Endothelial cell of umbilical vein (primary cell): ENCODE results near the gene RFNG. TPM values are rescaled to one million over a fixed set of nuclear protein-coding genes. Genes with fewer than 3 reads are reported as not detected.

Source experiments
- BruUV-seq: library from RNA; stranded (reverse); fragments of 400-500 nt; replicated peaks from 2 replicates; lab custom pipeline; 2021; lab: Mats Ljungman, UMichigan
- CTCF ChIA-PET: fragments of 300-600, 350-600 bp; sonication (Branson Sonifier 250); formaldehyde crosslinking; loops from one replicate; lab custom pipeline; 2021; ENCODE audit warnings: antibody characterized with exemption, inconsistent platforms; lab: Charles Lee
- POLR2A ChIA-PET: fragments of 300-600, 350-600 bp; sonication (Branson Sonifier 250); formaldehyde crosslinking; loops from one replicate; lab custom pipeline; 2021; ENCODE audit warnings: antibody characterized with exemption, inconsistent platforms; lab: Charles Lee
- DNase-seq: peaks from one replicate; pipeline ENCODE4 v3.0.0-alpha.2; 2011; ENCODE audit warnings: low read depth, low spot score
- FAIRE-seq: peaks from 2 replicates; lab custom pipeline; 2011; peaks lifted over from hg19 to GRCh38; lab: Jason Lieb, UNC
- H2AFZ ChIP-seq: 2 replicates; pipeline ENCODE4 v1.6.0; 2012; ENCODE audit warnings: low read depth, low read length, control low read depth, inconsistent platforms
- H3K27ac ChIP-seq: 2 replicates; pipeline ENCODE4 v1.5.1; 2011; ENCODE audit warnings: low read depth, mild to moderate bottlenecking, control low read depth, low read length, moderate library complexity; ENCODE audit not compliant: insufficient read depth
- H3K27me3 ChIP-seq, 2 experiments: 2 replicates each; pipeline versions ENCODE4 v1.6.0 to v1.6.1; 2011; ENCODE audit warnings: low read length in 2 of 2, mixed read lengths in 1 of 2; ENCODE audit not compliant: control insufficient read depth in 2 of 2, insufficient read depth in 2 of 2
- H3K36me3 ChIP-seq, 2 experiments: 2 replicates in 1 of 2; 3 replicates in 1 of 2; pipeline ENCODE4 v1.5.1; 2011; ENCODE audit warnings: low read length in 2 of 2, mild to moderate bottlenecking in 1 of 2, moderate library complexity in 1 of 2; ENCODE audit not compliant: control insufficient read depth in 2 of 2, insufficient read depth in 2 of 2; ENCODE audit errors: extremely low read depth in 1 of 2
- H3K4me1 ChIP-seq: 3 replicates; pipeline ENCODE4 v1.5.1; 2011; ENCODE audit warnings: mild to moderate bottlenecking, low read length; ENCODE audit not compliant: control insufficient read depth, insufficient read depth; ENCODE audit errors: extremely low read depth
- H3K4me2 ChIP-seq: 2 replicates; pipeline ENCODE4 v1.6.1; 2011; ENCODE audit warnings: low read length, control low read depth, mixed read lengths; ENCODE audit not compliant: insufficient read depth
- H3K4me3 ChIP-seq, 3 experiments: fragments of 200-600 bp in 1 of 3; sonication (generic), shearing (Covaris generic) in 1 of 3; replicated peaks in 1 of 3; 2 replicates each; pipeline ENCODE4 v1.5.1; 2011 to 2016; ENCODE audit warnings: control low read depth in 3 of 3, low read length in 3 of 3, mild to moderate bottlenecking in 2 of 3, inconsistent platforms in 1 of 3, low read depth in 1 of 3, moderate library complexity in 1 of 3; ENCODE audit not compliant: insufficient read depth in 1 of 3
- H3K79me2 ChIP-seq: 2 replicates; pipeline ENCODE4 v1.6.0; 2012; ENCODE audit warnings: low read length, inconsistent platforms; ENCODE audit not compliant: control insufficient read depth, insufficient read depth
- H3K9ac ChIP-seq: replicated peaks from 2 replicates; pipeline ENCODE3; 2011; ENCODE audit warnings: low read length, control low read depth; ENCODE audit not compliant: insufficient read depth; ENCODE audit errors: extremely low read depth
- H3K9me1 ChIP-seq: replicated peaks from 3 replicates; pipeline ENCODE4 v1.6.0; 2011; ENCODE audit warnings: mild to moderate bottlenecking, low read length; ENCODE audit not compliant: control insufficient read depth, insufficient read depth; ENCODE audit errors: extremely low read depth
- H3K9me3 ChIP-seq: replicated peaks from 2 replicates; pipeline ENCODE4 v1.5.1; 2012; ENCODE audit warnings: low read length, inconsistent platforms; ENCODE audit not compliant: control insufficient read depth, insufficient read depth
- H4K20me1 ChIP-seq: replicated peaks from 2 replicates; pipeline ENCODE3; 2011; ENCODE audit warnings: mild to moderate bottlenecking, low read length; ENCODE audit not compliant: control insufficient read depth, insufficient read depth; ENCODE audit errors: extremely low read depth
- CTCF ChIP-seq, 2 donors: IDR thresholded peaks; 1 replicate in 1 of 2; 2 replicates in 1 of 2; pipeline ENCODE4 v1.5.1; 2011; ENCODE audit warnings: low read length in 2 of 2, mild to moderate bottlenecking in 2 of 2, moderate library complexity in 2 of 2, control low read depth in 1 of 2, inconsistent platforms in 1 of 2, low read depth in 1 of 2; ENCODE audit not compliant: insufficient read depth in 1 of 2; ENCODE audit errors: extremely low read depth in 1 of 2
- EZH2 ChIP-seq: IDR thresholded peaks from 2 replicates; pipeline ENCODE4 v1.6.1; 2012; ENCODE audit warnings: borderline replicate concordance, low read depth, mild to moderate bottlenecking, moderate library complexity, low read length, inconsistent platforms; ENCODE audit not compliant: severe bottlenecking
- FOS ChIP-seq: IDR thresholded peaks from 2 replicates; pipeline ENCODE4 v1.6.1; 2011; ENCODE audit warnings: mild to moderate bottlenecking, low read length, moderate library complexity, borderline replicate concordance; ENCODE audit not compliant: insufficient read depth
- GATA2 ChIP-seq: IDR thresholded peaks from 2 replicates; pipeline ENCODE4 v1.7.0; 2011; ENCODE audit warnings: low read depth, mild to moderate bottlenecking, moderate library complexity, mixed read lengths, low read length; ENCODE audit not compliant: insufficient read length, insufficient read depth
- JUN ChIP-seq: IDR thresholded peaks from 2 replicates; pipeline ENCODE4 v1.6.1; 2011; ENCODE audit warnings: borderline replicate concordance, low read depth; ENCODE audit not compliant: insufficient read length, insufficient read depth
- MYC ChIP-seq: IDR thresholded peaks from one replicate; pipeline ENCODE4 v1.6.1; 2011; ENCODE audit warnings: mild to moderate bottlenecking, low read depth, low read length
- POLR2A ChIP-seq: IDR thresholded peaks from 2 replicates; pipeline ENCODE4 v1.6.1; 2012; ENCODE audit warnings: low read depth, mild to moderate bottlenecking, control low read depth, low read length
- POLR2AphosphoS5 ChIP-seq: IDR thresholded peaks from 2 replicates; pipeline ENCODE4 v1.6.1; 2012; ENCODE audit warnings: low read depth, mild to moderate bottlenecking, control low read depth, low read length, moderate library complexity; ENCODE audit not compliant: insufficient read depth
- dilution Hi-C: fragments of 300-500 bp; cut with MboI; formaldehyde crosslinking; loops from one replicate; pipeline ENCODE4 v1.15.0; 2019; ENCODE audit warnings: low sequenced_read_pairs; ENCODE audit not compliant: extremely low pct_ligation_motif_present
- intact Hi-C: fragments of 100-400 bp; cut with micrococcal nuclease; formaldehyde crosslinking; loops from one replicate; pipeline ENCODE4 v1.10.0; 2022
- polyA plus RNA-seq, 4 experiments: library from polyadenylated mRNA; depleted of rRNA in 3 of 4; stranded (reverse) in 3 of 4; unstranded in 1 of 4; fragments of >200 nt; gene quantifications; 2 replicates each; pipeline versions ENCODE4 v1.2.1 to v1.2.3, GENCODE V29; 2011 to 2012; ENCODE audit warnings: missing spikeins in 1 of 4
- total RNA-seq: library from RNA; stranded (reverse); gene quantifications from 2 replicates; pipeline ENCODE4 v1.2.3, GENCODE V29; 2021
- TF ChIP-seq, protein P1 (sequence below): IDR thresholded peaks from 2 replicates; pipeline ENCODE4 v1.6.1; 2011; ENCODE audit not compliant: insufficient read depth, insufficient read length

The RFNG gene
- total and polyA plus RNA-seq, 2 donors (not counting 3 experiments of a cell fraction or from before 2014, with no cell fraction given): 33.7 to 40.0 TPM

GRCh38 chr17:82097919-82098168 lies 46.2 kb upstream of the RFNG start:
- H2AFZ ChIP-seq: no peak overlapping the region
- TSS peak; percentile 56 for BruUV-seq
- H3K4me3 ChIP-seq: peak overlapping the region; percentile 27 to 78 (median 54)
- no peak for TF ChIP-seq POLR2A
- no peak for TF ChIP-seq EZH2
- no peak for TF ChIP-seq JUN
- no peak for TF ChIP-seq POLR2AphosphoS5
- no peak for TF ChIP-seq MYC
- no peak for TF ChIP-seq CTCF (IDR thresholded peaks at IDR 0.05; ENCODE audit: extremely low read depth in 1 of 2, insufficient read depth in 1 of 2, low read depth in 1 of 2, low read length in 2 of 2)
- TF ChIP-seq, protein P1, sequence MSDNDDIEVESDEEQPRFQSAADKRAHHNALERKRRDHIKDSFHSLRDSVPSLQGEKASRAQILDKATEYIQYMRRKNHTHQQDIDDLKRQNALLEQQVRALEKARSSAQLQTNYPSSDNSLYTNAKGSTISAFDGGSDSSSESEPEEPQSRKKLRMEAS: no peak
- no peak for TF ChIP-seq FOS
- TF ChIP-seq GATA2: no peak
- H3K9ac ChIP-seq: peak overlapping the region; percentile 81
- ChIA-PET POLR2A (interaction anchor here (1.2 to 2.2 kb wide), 2 partner anchors 9 to 10 kb away, joined by 4 to 9 read pairs; no protein-coding TSS in a partner anchor), CTCF (interaction anchor here (1.3 to 1.8 kb wide), 3 partner anchors 15 to 67 kb away, joined by 4 to 15 read pairs (median 6); partner anchors contain the start of genes DCXR and RAC3)
- no peaks in the 10 kb centered on the region for H3K27me3 ChIP-seq
- H3K79me2 ChIP-seq: peaks cover 47% of the 10 kb centered on the region
- dilution Hi-C loops (no loop called here), intact Hi-C loops (loop anchor here (2.0 to 5.0 kb wide), 5 partner anchors 57 to 129 kb away; partner anchors contain the start of genes ASPSCR1, CENPX, LRRC45 and RAC3)
- FAIRE-seq: no peak
- no peaks in the 10 kb centered on the region for H4K20me1 ChIP-seq
- no peaks in the 10 kb centered on the region for H3K9me1 ChIP-seq
- DNase-seq: no peak
- H3K27ac ChIP-seq: peak overlapping the region; percentile 61
- H3K9me3 ChIP-seq: no peaks in the 10 kb centered on the region
- H3K4me2 ChIP-seq: no peak overlapping the region
- H3K4me1 ChIP-seq: peaks cover 20% of the 10 kb centered on the region
- peaks cover 14 to 19% of the 10 kb centered on the region in 2 experiments for H3K36me3 ChIP-seq
